ENCODE results near the gene TGM2.

Gene TGM2

DNA sequence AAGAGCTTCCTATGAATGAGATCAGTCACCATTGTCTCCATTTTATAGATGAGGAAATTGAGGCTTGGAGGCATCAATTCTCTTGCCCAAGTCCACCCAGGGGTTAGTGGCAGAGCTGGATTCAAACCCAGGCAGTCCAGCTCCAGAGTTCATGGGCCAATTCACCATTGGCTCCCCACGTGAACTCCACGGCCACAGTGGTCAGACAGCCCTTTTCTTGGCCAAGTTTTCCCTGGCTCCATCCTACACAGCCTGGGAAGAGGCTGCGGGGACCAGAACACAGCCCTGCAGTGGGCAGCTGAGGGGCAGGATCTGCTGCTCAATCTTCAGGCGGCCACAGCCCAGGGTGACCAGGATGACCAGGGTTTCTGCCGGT, 20.5 kb downstream of the TGM2 start:
- DNase-seq (ENCODE audit: low spot score): no peak

DNA sequence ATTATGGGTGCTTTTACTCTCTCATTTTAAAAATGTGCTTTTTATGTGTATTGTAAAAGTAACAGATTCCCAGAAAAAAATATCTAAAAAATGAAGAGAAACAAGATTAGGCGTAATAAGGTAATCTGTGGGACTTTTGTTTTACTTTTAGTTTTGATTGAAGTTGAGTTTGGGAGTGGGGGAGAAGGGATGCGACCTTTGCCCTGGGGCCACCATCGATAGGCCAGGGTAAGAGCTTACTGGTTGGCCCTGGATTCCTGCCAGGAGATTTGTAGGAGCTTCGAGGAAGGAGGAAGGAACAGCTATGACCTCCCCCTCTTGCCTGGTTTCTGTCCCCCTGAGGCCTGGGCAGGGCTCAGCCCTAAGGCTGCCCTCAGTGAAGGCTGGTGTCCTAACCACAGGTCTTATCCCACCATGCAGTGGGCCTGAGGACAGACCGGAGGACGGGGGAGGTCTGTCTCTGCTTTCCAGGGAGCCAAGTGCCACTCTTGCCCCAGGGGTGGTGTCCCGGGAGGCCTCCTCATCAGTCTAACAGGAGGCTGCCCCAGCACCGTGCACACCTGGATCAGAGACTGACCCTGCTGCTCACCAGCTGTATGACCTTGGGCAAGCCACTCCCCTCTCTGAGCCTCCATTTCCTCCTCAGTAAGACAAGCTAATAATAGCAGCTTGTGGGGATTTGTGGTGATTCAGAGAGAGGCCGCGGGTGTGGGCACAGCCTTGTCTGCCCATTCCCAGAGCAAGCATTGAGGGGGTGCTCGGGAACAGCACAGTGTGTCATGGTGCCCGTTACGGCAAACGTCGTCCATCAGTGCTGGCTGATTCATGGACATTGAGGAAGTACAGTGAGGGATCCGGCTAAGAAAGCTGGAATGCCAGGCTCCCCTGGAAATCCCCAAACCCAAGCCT, 21.2 kb downstream of the TGM2 start:
- no peak for DNase-seq (ENCODE audit: low spot score)

- no peak for DNase-seq (ENCODE audit: low spot score)
Measured at GRCh38 chr20:38143238-38143645, 21.8 kb downstream of the TGM2 start.

DNA sequence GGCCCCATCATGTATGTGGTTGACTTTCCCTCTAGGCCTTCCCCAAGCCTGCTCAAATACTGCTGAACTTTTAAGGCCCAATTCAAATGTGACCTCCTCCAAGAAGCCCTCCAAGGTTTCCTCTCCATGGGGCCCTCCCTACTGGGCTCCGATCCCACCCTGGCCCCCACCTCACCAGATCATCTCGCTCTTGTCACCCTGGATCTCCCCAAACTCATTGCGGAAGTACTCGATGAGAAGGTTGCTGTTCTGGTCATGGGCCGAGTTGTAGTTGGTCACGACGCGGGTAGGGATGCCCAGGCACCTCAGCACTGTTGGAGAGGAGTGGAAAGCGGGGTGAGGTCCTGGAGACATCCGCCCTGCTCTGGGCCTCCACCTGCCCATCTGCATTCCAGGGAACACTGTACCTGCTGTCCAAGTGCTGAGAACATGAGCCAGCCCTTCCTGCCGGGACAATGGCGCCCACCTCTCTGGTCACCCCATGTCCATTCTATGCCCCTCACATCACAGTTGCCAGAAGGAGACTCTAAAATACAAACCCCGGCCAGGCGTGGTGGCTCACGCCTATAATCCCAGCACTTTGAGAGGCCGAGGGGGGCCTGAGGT, 23.1 kb downstream of the TGM2 start:
- no peak for DNase-seq (ENCODE audit: low spot score)

DNA sequence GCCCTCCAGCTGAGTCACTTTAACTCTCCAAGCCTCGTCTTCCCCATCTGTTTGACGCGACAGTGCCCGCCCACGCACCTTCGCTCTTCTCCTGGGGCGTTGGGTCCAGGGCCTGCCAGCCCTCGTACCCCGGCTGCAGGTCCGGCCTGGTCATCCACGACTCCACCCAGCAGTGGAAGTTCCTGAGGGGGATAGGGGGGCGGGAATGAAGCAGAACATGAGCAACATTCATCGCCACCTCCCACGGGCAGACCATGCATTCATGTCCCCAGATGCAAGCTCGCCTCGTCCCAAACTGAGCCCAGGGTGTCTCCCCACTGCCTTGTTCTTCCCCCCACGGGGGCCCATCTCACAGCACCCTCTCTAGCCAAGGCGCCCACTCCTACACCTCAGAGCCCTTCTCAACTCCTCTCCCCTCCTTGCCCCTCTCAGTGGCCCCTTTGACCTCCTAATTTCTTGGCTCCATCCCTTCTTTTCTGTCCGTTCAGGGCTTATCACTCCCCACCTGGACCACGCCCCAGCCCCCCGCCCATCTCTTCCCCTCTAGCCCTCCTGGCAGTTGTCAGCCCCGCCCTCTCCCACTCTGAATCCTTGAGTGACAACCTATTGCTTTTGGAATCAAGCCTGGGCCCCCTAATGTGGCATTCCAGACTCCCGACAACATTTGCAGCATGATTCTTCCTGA, 23.7 kb downstream of the TGM2 start:
- no peak for DNase-seq (ENCODE audit: low spot score)

GRCh38 chr20:38139977-38140753, 24.9 kb downstream of the TGM2 start:
- DNase-seq (ENCODE audit: low spot score): no peak

- DNase-seq (ENCODE audit: low spot score): no peak
Measured at GRCh38 chr20:38139156-38139912, 25.7 kb downstream of the TGM2 start.

DNA sequence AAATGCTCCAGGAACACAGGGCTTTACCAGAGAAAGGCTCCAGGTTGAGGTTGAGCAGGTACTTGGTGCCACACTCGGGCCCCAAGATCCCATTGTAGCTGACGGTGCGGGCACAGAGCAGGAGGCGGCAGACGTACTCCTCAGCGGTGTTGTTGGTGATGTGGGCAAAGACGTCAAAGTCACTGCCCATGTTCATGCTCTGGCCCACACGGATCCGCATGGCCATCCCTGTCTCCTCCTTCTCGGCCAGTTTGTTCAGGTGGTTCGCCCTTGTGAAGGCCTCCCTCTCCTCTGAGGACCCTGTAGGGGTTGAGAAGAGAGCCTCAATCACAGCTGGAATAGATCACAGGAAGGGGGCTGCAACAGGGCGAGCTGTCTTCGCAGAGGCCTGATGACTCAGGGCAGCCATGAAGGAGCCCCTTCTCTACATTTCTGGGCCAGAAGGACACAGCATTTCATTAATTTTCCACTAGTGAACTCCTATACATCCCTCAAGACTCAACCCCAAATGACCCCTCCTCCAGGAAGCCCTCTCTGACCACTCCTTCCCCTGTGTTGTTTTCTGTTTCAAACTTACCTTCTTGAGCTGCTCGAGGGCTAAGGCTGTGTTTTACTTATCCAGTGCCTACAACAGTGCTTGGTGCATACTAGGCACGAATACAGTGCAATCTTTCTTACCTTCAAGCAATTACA, 26.8 kb downstream of the TGM2 start:
- no peak for DNase-seq (ENCODE audit: low spot score)

DNA sequence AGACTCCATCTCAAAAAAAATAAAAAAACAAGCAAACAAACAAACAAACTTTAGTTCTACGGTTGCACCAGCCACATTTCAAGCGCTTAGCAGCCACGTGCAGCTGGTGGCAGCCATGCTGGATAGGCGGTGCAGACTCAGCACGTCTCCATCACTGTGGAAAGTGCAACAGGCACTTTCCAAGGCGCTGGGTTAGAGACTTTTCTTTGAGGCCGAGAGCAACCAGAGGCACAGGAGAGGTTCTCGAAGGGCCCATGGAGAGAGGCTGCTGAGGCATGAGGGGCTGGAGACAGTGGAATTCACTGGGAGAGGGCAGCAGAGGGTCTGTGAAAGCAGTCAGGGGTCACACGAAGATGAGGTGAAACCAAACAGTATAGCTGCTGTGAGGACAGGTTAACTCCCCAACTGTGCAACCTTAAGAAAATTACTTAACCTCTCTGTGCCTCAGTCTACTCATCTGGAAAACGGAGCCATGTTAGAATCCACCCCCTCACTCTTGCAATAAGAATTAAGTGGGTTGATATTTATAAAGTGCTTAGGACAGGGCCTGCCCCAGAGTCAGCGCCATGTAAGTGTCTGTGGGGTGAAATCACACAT, 27.5 kb downstream of the TGM2 start:
- DNase-seq (ENCODE audit: low spot score): no peak

GRCh38 chr20:38136421-38137245, 28.4 kb downstream of the TGM2 start:
- no peak for DNase-seq (ENCODE audit: low spot score)

GRCh38 chr20:38135651-38136420, 29.2 kb downstream of the TGM2 start:
- DNase-seq (ENCODE audit: low spot score): no peak

DNA sequence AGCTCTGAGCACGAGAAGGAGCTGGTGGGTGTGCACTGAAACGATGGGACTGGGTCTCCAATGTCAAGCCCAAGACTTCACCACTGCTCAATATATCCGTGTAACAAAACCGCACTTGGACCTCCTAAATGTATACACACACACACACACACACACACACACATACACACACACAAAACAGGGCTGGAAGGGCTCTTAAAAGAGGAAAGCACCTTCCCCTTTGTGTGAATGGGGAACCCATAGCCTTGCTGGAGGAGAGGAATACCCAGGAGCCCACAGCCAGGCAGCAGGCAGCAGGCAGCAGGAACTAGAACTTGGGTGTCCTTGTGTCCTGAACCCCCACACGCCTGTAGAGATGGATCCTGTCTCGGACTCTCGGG, 29.8 kb downstream of the TGM2 start:
- DNase-seq (ENCODE audit: low spot score): no peak

DNA sequence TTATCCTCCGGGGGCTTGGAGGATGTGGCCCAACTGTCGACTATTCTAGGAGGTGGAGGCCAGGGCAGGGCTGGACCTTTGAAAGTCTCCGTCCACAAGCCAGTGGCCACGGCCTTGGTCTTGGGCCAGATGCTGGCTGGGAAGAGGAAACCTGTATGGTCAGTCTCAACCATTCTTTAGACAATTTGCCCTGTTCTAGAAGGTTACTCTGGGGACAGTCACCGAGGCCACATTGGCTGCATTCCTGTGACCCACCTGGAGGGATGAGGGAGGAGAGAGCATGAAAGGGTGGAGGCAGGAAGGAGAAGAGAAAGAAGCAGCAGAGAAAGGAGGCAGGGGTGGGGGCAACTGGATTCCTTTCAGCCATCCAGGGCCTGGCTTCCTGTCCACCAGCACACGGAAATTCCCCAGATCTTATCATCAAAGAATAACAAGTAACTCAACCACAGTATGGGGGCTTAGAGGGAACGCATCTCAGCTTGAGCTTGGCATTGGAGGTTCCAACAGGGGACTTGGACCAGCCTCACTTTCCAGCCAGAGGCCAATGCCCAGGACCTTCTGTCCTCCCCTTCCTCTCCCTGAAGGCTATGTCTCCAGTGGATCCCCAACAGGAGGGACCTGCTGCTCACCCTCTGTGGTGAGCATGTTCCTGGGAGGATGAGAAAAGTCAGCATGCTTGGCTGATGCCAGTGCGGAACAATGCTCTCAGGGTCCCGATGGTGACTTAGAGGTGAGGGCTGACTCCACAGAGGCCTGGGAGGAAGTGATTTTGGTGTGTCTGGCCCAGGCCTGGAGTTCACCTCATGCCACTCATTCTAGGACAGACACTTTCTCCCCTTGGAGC, 30.4 kb downstream of the TGM2 start:
- no peak for DNase-seq (ENCODE audit: low spot score)

GRCh38 chr20:38133680-38134426, 31.2 kb downstream of the TGM2 start:
- no peak for DNase-seq (ENCODE audit: low spot score)

- no peak for DNase-seq (ENCODE audit: low spot score)
Measured at GRCh38 chr20:38132910-38133501, 32.1 kb downstream of the TGM2 start.

DNA sequence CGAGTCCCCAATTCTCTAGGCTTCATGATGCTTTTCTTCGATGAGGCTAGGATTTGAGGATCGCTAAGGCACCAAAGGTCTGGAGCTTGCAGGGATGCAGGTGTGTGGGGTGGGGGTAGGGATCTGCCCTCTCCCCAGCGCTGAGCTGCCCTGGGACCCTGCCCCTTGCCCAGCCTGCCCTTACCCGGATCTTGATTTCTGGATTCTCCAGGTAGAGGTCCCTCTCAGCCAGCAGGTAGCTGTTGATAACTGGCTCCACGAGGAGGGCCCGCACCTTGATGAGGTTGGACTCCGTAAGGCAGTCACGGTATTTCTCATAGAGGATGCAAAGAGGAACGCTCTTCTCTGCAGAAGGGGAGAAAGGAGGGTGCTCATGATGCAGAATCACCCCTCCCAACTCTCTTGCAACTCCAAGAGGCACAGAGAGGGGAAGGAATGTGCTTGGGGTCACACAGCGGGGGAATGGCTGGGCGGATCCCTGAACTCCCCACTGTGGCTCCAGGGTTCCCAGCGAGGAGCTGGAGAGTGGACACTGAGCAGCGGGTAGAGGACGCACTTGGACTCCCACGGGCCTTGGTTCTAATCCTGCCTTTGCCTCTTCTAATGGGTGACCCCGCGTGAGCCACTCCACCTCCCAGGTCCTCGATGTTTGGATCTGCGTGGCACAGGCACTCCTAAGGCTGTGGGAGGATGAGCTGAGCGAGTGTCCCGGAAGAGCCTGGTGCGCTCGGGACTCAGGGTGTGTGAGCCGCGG, 32.7 kb downstream of the TGM2 start:
- DNase-seq (ENCODE audit: low spot score): no peak
